Measurements from ENCODE around the gene NMRAL1.

- TF ChIP-seq CTCF (IDR thresholded peaks at IDR 0.05 in 4 of 5, conservative IDR thresholded peaks at IDR 0.05 in 1 of 5) (no peak), POLR2A (IDR thresholded peaks at IDR 0.05) (no peak)
Measured at GRCh38 chr16:4435337-4436067, 38.9 kb downstream of the NMRAL1 start.
